Measurements from ENCODE around the gene RORB. TPM values are rescaled to one million over a fixed set of nuclear protein-coding genes. Genes with fewer than 3 reads are reported as not detected.

Gene RORB
- polyA plus RNA-seq, 3 donors, result not detected

- Mint-ChIP-seq H3K9me3 (peaks cover 0 to 3% (median 0%) of the 10 kb centered on the region in 7 donors), H3K36me3 (no peaks in the 10 kb centered on the region), H3K27me3 (ENCODE audit: low read depth in 3 of 3) (peaks cover 0 to 4% (median 0%) of the 10 kb centered on the region in 3 donors), H3K27ac (no peak overlapping the region), H3K4me3 (no peak overlapping the region), H3K4me1 (no peaks in the 10 kb centered on the region)
- no peak overlapping the region for H3K4me2 ChIP-seq (replicated peaks; ENCODE audit: extremely low read depth, low read length, poor library complexity, severe bottlenecking)
- no peaks in the 10 kb centered on the region for H3K9me3 ChIP-seq (replicated peaks in 1 of 2; ENCODE audit: control insufficient read depth in 1 of 2, insufficient read depth in 1 of 2, low read length in 2 of 2)
- DNase-seq, result no peak
- no peak overlapping the region for H3K4me3 ChIP-seq (replicated peaks in 1 of 3; ENCODE audit: low read depth in 2 of 3, low read length in 3 of 3)
- WGBS (ENCODE audit: insufficient coverage), result 60% methylated on average over 1 of the region's 2 CpGs
- H3K27ac ChIP-seq (ENCODE audit: low read depth in 1 of 2, low read length in 2 of 2), result no peak overlapping the region
- H2AFZ ChIP-seq (ENCODE audit: insufficient read depth, low read depth, low read length, poor library complexity, severe bottlenecking), result no peak overlapping the region
- TF ChIP-seq CTCF (IDR thresholded peaks at IDR 0.05), result no peak
- H3K79me2 ChIP-seq (ENCODE audit: insufficient read depth, low read length), result no peaks in the 10 kb centered on the region
- no peaks in the 10 kb centered on the region for H3K36me3 ChIP-seq (replicated peaks in 1 of 2; ENCODE audit: control insufficient read depth in 1 of 2, insufficient read depth in 2 of 2, low read length in 2 of 2)
- no peaks in the 10 kb centered on the region for H3K27me3 ChIP-seq (ENCODE audit: control insufficient read depth in 2 of 2, insufficient read depth in 2 of 2, low read length in 2 of 2)
- no peaks in the 10 kb centered on the region for H3K4me1 ChIP-seq (ENCODE audit: control insufficient read depth in 1 of 2, insufficient read depth in 2 of 2, low read length in 2 of 2)
- H4K20me1 ChIP-seq (ENCODE audit: insufficient read depth, low read length), result no peaks in the 10 kb centered on the region
- no peak overlapping the region for H3K9ac ChIP-seq (ENCODE audit: insufficient read depth, low read length, poor library complexity, severe bottlenecking)
- intact Hi-C loops (cut with micrococcal nuclease), result no loop called here
Measured at GRCh38 chr9:74697535-74697934, 200.4 kb downstream of the RORB start.

GRCh38 chr9:74711341-74711740, 214.2 kb downstream of the RORB start:
- no peaks in the 10 kb centered on the region for H3K27me3 ChIP-seq (ENCODE audit: control insufficient read depth in 2 of 2, insufficient read depth in 2 of 2, low read length in 2 of 2)
- no peak overlapping the region for H3K27ac ChIP-seq (ENCODE audit: low read depth in 1 of 2, low read length in 2 of 2)
- peaks cover 0 to 8% (median 2%) of the 10 kb centered on the region in 7 donors for H3K9me3 Mint-ChIP-seq
- no peaks in the 10 kb centered on the region for H4K20me1 ChIP-seq (ENCODE audit: insufficient read depth, low read length)
- H3K9ac ChIP-seq (ENCODE audit: insufficient read depth, low read length, poor library complexity, severe bottlenecking), result no peak overlapping the region
- no peaks in the 10 kb centered on the region for H3K36me3 Mint-ChIP-seq
- no peaks in the 10 kb centered on the region for H3K36me3 ChIP-seq (replicated peaks in 1 of 2; ENCODE audit: control insufficient read depth in 1 of 2, insufficient read depth in 2 of 2, low read length in 2 of 2)
- intact Hi-C loops (cut with micrococcal nuclease), result no loop called here
- no peaks in the 10 kb centered on the region for H3K27me3 Mint-ChIP-seq (ENCODE audit: low read depth in 3 of 3)
- WGBS (ENCODE audit: insufficient coverage), result 96% methylated on average over 2 of the region's 5 CpGs
- no peak overlapping the region for H3K4me3 ChIP-seq (replicated peaks in 1 of 3; ENCODE audit: low read depth in 2 of 3, low read length in 3 of 3)
- H3K4me3 Mint-ChIP-seq, result no peak overlapping the region
- DNase-seq, result no peak
- H3K4me1 ChIP-seq (ENCODE audit: control insufficient read depth in 1 of 2, insufficient read depth in 2 of 2, low read length in 2 of 2), result no peaks in the 10 kb centered on the region
- no peak for TF ChIP-seq CTCF (IDR thresholded peaks at IDR 0.05)
- H2AFZ ChIP-seq (ENCODE audit: insufficient read depth, low read depth, low read length, poor library complexity, severe bottlenecking), result no peak overlapping the region
- no peaks in the 10 kb centered on the region for H3K9me3 ChIP-seq (replicated peaks in 1 of 2; ENCODE audit: control insufficient read depth in 1 of 2, insufficient read depth in 1 of 2, low read length in 2 of 2)
- no peaks in the 10 kb centered on the region for H3K79me2 ChIP-seq (ENCODE audit: insufficient read depth, low read length)
- no peaks in the 10 kb centered on the region for H3K4me1 Mint-ChIP-seq
- no peak overlapping the region for H3K4me2 ChIP-seq (replicated peaks; ENCODE audit: extremely low read depth, low read length, poor library complexity, severe bottlenecking)
- H3K27ac Mint-ChIP-seq, result no peak overlapping the region
